HL-60 (cell line): ENCODE measurements around the gene MECR.

ENCODE experiments used
- DNase-seq, 2 experiments: peaks; one replicate each; pipeline ENCODE4 v3.0.0-alpha.2; 2010 to 2020; ENCODE audit warnings: low read depth in 1 of 2, low spot score in 1 of 2
- H3K27ac ChIP-seq: fragments of 250-450 bp; sonication (Bioruptor Pico); replicated peaks from 2 replicates; pipeline ENCODE4 v1.5.1; 2020; ENCODE audit warnings: mild to moderate bottlenecking, moderate library complexity
- H3K27me3 ChIP-seq: fragments of 250-450 bp; sonication (Bioruptor Pico); 2 replicates; pipeline ENCODE4 v1.5.1; 2021; ENCODE audit warnings: mild to moderate bottlenecking, moderate library complexity; ENCODE audit not compliant: insufficient read depth, poor library complexity, severe bottlenecking
- H3K4me3 ChIP-seq: replicated peaks from 2 replicates; pipeline ENCODE4 v1.5.1; 2011; ENCODE audit warnings: mild to moderate bottlenecking, control low read depth, low read length; ENCODE audit not compliant: insufficient read depth
- CTCF ChIP-seq: IDR thresholded peaks from one replicate; pipeline ENCODE4 v1.5.1; 2011; ENCODE audit warnings: low read length, control low read depth, inconsistent platforms; ENCODE audit not compliant: insufficient read depth
- GABPA ChIP-seq: IDR thresholded peaks from 2 replicates; pipeline ENCODE4 v1.6.1; 2012; ENCODE audit warnings: low read depth
- POLR2AphosphoS5 ChIP-seq: IDR thresholded peaks from 2 replicates; pipeline ENCODE4 v1.6.1; 2012; ENCODE audit warnings: low read depth
- REST ChIP-seq: IDR thresholded peaks from 2 replicates; pipeline ENCODE4 v1.6.1; 2012; ENCODE audit warnings: low read depth; ENCODE audit not compliant: insufficient replicate concordance
- SPI1 ChIP-seq: IDR thresholded peaks from 2 replicates; pipeline ENCODE4 v1.6.1; 2012; ENCODE audit warnings: low read depth, mild to moderate bottlenecking, borderline replicate concordance

MECR gene

GRCh38 chr1:29197590-29197924 is 33.2 kb downstream of the MECR start:
- TF ChIP-seq CTCF (peak; percentile 40), GABPA (no peak)
- no peak overlapping the region for H3K4me3 ChIP-seq
- no peaks in the 10 kb centered on the region for H3K27me3 ChIP-seq
- peak in 1 of 2 experiments; percentile 59 for DNase-seq
- H3K27ac ChIP-seq = no peak overlapping the region

GRCh38 chr1:29196863-29197589 is 33.7 kb downstream of the MECR start:
- no peak for DNase-seq
- no peak overlapping the region for H3K27ac ChIP-seq
- no peak overlapping the region for H3K4me3 ChIP-seq
- H3K27me3 ChIP-seq = no peaks in the 10 kb centered on the region
- TF ChIP-seq POLR2AphosphoS5 (no peak), REST (no peak), GABPA (no peak), SPI1 (no peak), CTCF (no peak)

- TF ChIP-seq POLR2AphosphoS5 (peak; percentile 74; the same call in 1 of the 2 replicates), CTCF (no peak), REST (no peak), SPI1 (no peak), GABPA (no peak)
- H3K27ac ChIP-seq = no peak overlapping the region
- peak in 1 of 2 experiments; percentile 69 for DNase-seq
- H3K27me3 ChIP-seq = no peaks in the 10 kb centered on the region
- H3K4me3 ChIP-seq = no peak overlapping the region
Observed at GRCh38 chr1:29195881-29196291, 34.8 kb downstream of the MECR start.

- Histone ChIP-seq H3K27me3 (no peaks in the 10 kb centered on the region), H3K4me3 (no peak overlapping the region), H3K27ac (no peak overlapping the region)
- DNase-seq = no peak
- TF ChIP-seq CTCF (no peak), REST (no peak), GABPA (no peak), POLR2AphosphoS5 (no peak), SPI1 (no peak)
Observed at GRCh38 chr1:29193879-29194455, 36.8 kb downstream of the MECR start.
